Measurements from ENCODE around the gene LASP1NB.

GRCh38 chr17:38885728-38886642 is 39.4 kb upstream of the LASP1NB start:
- TF ChIP-seq, protein P1, sequence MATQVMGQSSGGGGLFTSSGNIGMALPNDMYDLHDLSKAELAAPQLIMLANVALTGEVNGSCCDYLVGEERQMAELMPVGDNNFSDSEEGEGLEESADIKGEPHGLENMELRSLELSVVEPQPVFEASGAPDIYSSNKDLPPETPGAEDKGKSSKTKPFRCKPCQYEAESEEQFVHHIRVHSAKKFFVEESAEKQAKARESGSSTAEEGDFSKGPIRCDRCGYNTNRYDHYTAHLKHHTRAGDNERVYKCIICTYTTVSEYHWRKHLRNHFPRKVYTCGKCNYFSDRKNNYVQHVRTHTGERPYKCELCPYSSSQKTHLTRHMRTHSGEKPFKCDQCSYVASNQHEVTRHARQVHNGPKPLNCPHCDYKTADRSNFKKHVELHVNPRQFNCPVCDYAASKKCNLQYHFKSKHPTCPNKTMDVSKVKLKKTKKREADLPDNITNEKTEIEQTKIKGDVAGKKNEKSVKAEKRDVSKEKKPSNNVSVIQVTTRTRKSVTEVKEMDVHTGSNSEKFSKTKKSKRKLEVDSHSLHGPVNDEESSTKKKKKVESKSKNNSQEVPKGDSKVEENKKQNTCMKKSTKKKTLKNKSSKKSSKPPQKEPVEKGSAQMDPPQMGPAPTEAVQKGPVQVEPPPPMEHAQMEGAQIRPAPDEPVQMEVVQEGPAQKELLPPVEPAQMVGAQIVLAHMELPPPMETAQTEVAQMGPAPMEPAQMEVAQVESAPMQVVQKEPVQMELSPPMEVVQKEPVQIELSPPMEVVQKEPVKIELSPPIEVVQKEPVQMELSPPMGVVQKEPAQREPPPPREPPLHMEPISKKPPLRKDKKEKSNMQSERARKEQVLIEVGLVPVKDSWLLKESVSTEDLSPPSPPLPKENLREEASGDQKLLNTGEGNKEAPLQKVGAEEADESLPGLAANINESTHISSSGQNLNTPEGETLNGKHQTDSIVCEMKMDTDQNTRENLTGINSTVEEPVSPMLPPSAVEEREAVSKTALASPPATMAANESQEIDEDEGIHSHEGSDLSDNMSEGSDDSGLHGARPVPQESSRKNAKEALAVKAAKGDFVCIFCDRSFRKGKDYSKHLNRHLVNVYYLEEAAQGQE (IDR thresholded peaks at IDR 0.05; ENCODE audit: insufficient read depth in 1 of 2, low read depth in 2 of 2, low read length in 2 of 2) = no peak
- TF ChIP-seq POLR2AphosphoS5 (IDR thresholded peaks at IDR 0.05; ENCODE audit: low read depth, low read length) = no peak
- no peak for TF ChIP-seq FOXP2 (optimal IDR thresholded peaks at IDR 0.05; ENCODE audit: borderline replicate concordance, extremely low read depth, extremely low read length, insufficient read depth)

Measured in PFSK-1 (cell line).